GM19240 (cell line): ENCODE data around the gene MED27.

ENCODE experiments used
- DNase-seq: peaks from one replicate; pipeline ENCODE4 v3.0.0; 2011; ENCODE audit warnings: low spot score; ENCODE audit not compliant: insufficient read length

The MED27 gene

DNA sequence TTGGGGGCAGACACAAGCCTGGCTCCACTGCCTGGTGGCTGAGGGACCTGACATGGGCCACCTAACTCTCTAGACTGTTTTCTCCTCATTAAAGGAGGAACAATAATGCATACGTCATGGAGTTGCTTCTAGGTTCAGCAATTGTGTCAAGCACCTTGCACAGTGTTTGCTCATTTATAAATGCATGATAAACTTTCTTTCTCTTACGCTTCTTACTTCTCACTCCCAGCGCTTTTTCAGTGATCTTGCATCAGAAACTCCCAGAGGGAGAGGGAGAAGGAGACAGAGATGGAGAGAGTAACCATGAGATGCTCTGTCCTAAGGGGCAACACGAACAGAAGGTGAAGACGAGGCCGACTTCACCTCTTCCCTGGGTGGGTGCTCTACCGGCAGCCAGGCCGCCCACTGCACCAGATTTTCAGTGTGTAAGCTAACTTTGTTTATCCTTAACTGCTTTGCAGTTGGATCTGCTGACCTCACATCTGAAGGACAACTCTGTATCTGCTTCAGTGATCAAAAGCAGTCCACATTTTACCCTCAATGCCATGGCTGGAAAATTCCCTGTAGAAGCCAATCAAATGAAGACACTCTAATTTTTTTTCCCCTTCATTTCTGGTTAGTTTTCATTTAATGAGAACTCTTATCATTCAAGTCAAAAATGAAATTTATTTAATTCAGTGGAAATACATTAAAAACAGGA, 35.3 kb downstream of the MED27 start:
- DNase-seq = no peak

DNA sequence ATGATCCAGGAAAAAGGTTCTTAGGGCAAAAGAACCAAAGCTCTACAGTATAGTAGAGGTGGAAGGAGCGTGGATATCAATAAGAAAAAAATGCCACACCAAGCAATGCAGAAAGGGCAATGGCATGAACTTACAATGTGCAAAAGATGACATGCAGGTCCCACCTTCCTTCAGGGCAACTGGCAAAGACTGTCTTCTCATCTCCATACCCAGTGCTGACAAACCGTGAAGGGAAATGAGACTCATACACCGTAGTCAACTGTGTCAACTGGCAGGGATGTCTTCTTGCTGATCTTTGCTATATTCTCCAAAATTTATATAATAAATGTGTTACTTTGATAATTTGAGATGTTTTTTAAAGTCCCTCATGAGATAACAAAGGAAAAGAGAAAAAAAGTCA, 36.0 kb downstream of the MED27 start:
- DNase-seq = no peak

DNA sequence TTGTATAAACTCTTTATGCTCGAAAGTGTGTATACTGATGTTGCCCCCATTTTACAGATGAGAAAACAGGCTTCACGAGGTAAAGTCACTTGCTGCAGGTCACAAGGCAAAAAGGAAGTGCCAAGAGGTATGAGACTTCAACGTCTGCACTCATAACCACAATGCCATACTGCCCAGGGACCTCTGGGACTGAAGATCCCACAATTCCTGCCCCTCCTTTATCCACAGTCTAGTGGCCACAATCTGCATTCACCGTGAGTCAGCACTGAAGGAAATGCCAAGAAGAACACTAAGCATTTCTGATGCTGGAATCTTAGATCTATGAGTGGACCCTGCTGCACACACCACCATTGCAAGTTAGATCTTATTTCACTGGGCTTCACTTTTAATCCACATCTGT, 37.3 kb downstream of the MED27 start:
- DNase-seq = no peak

DNA sequence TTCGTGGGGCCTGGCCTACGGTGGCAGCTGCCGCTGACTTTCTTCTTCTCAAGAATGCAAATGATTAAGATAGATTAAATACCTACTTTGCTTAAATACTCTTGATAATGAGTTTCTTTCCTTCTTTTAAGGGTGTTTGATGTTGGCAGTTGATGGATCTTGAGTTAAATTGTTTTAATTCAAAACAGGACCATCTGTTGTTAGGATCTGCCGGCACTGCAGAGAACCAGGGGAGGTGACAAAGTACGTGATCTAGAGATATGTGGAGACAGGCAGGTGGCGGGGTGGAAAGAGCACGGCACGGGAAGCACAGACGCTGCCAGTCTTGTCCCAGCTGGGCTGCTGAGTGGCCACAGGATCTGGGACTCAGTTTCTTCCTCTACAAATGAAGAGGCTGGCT, 37.9 kb downstream of the MED27 start:
- DNase-seq = no peak

DNA sequence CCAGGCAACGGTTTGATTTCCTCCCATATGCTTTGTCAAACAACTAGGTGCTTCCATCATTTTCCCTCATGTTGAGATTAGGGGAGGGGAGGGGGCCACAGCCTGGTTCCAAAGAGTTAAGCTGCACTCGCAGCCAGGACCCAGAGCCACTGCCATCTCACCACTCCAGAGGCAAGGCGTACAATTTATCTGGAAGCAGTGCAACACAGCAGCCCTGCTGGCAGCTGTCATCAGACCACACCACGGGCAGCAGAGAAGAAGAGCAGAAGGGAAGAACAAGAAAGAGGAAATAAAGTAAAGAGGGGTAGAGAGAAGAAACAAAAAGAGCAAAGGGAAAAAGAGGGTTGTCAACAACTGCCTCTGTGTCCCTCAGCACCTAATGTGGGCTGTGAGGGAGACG, 38.9 kb downstream of the MED27 start:
- no peak for DNase-seq

DNA sequence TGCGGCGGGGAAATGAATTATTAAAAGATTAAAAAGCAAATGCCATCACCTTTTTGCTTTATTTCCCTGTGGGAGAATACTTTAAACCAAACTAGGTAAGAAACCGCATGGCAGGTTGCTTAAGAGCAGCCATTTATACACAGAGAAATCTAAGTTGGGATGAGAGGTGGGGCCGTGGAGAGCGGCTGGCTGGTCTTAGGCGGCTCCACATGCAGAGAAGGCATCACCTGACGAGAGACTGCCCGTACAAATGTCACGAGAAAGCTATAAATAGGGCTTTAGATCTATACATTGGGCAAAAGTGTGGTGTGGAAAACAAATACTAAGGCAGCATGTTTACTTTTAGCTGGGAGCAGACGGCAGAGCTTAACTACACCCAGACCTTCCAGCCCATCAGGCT, 39.4 kb downstream of the MED27 start:
- DNase-seq = no peak

DNA sequence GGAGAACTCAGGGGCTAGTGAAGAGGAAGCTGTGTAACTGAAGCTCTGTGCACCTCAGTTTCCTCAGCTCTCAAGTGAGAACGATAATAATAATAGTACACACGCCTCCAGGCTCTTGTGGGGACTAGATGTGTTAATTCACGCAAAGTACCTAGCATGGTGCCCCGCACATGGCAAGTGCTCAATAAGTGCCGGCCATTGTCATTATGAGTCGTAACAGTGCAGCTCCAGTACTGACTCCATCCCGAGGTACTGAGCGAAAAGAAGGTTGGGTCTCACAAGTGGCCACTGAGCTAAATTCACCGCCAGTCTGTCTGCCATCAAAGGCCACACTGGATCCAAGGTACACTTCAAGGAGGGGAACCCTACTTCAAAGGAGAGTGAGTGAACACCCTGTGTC, 40.4 kb downstream of the MED27 start:
- DNase-seq = no peak

DNA sequence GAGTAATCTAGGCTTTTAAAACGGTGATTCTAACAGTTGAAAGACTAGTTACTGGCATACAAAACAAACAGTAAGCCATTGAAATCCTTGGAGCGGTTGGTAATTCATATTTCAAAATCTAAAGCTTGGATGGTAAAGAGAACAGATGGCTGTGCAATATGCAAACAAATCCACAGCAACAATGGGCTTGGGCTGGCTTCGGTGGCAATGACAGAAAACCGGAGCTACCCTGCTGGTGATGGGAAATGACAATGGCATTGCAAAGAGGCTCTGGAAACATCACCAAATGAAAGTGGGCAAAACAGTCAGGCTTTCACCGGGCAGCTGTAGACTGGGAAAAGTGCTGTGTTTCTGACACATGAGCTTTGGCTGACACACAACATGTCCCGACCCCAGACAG, 42.2 kb downstream of the MED27 start:
- DNase-seq = no peak

DNA sequence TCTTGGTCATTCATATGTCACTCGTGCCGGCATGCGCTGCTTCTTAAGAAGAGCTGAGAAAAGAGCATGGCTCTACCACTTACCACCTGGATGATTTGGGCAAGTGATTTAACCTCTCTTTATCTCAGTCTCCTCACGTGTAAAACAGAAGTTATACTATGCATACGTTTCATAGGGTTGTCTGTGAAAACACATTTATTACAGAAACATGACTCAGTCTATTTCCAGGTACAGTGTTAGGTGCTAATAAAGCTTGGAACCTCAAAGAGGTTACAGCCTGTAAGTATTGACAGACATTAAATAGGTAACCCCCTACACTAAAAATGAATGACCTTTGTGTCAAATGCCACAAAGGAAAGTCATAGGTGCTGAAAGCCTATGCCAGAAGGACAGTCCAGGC, 43.1 kb downstream of the MED27 start:
- DNase-seq = no peak

DNA sequence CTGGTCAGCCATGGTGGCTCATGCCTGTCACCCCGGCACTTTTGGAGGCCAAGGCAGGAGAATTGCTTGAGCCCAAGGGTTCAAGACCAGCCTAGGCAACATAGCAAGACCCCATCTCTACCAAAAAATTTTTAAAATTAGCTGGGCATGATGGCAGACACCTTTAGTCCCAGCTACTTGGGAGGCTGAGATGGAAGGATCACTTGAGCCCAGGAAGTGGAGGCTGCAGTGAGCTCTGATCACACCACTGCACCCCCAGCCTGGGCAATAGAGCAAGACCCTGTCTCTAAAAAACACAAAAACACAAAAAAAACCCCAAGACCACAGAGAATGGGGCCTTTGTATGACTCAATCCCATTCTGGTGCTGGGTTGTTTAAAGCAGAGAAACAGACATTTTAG, 44.0 kb downstream of the MED27 start:
- DNase-seq = no peak

DNA sequence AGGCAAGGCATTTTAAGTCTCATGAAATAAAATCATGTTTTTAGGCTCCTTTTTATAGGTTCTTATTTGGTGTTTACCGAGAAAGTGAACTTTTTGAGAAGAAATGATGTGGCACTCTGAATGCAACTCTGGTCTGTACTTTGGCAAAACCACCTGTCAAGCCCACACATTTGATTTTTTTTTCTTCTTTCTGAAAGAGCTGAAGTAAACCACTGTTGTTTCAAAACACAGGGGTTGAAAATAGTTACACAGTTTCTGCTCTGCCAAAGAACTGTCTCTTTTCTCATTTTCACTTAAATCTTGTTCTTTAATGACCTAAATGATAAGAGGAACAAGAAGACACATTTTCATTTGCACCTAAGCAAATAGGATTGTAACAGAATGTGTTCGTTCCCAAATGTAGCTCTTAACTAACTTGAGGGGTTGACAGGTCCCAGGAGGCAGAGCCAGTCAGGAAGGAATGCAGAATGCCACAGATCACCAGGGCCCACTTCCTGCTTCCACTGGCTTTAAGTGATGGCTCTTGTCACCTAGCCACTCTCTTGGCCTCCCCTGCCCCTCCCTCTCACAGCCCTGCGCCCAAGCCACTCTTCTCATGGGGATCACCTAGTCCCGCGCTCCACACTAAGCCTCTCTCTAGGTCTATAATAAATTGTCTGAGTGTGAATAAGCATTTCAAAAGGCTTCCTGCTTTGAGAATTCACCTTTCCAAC, 47.3 kb downstream of the MED27 start:
- DNase-seq = peak; percentile 25

DNA sequence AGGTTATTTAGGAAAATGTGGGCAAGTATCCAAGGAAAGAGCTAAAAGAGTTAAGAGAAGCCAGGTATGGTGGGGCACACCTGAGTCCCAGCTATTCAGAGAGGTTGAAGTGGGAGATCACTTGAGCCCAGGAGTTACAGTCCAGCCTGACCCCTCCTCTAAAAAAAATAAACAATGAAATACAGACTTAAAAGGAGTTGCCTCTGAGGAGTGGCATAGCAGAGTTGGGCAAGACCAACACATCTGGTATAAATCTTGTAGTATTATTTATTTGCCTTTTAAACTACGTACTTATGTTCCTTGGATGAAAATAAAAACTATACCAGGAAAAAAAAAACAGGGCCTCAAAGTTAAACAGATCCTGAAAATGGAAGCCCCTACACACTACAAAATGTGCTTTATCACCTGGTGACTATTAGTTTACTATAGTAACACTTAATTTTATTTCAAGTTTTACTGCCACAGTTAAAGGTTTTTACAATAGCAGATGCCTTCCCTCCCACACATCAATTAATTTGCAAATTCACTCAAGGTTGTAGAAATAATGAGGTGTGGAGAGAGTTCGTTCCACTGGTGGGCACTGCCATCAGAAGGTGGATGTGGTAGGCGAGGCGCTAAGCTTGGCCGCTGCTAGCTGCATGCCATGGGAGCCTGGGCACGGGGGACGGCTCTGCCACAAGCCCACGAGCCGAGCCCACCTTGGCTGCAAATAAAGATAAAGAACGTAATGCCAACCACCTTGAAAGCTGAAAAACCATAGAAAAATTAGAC, 48.0 kb downstream of the MED27 start:
- no peak for DNase-seq

DNA sequence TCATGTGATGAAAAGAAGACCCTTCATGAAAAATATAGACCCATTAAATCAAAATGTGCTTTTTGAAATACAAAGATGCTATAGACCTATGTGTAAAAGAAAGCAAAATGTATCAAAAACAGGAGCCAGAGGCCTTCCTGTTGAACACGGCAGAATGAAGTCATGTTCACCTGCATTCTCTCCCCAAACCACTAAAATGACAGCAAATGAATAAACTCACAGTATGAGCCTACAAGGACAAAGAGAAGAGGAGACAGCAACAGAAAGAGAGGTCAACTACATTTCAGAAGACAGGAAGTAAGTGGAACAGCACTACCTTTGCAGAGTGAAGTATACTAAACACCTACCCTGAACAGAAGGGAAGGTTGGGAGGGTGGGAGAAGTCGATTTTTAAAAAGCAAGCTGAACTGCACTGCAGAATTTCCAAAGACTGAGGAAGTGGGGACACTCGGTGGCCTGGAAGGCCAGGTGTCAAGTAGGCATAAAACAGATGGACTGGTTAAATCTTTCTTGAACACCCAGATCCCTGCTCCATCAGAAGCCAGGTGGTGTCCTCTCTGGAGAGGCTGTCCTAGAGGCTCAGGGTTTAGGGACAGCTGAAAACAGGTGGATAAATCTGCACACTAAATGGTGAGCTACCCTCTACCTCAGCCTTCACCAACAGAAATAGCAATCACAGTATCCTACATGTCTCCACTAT, 48.9 kb downstream of the MED27 start:
- no peak for DNase-seq

DNA sequence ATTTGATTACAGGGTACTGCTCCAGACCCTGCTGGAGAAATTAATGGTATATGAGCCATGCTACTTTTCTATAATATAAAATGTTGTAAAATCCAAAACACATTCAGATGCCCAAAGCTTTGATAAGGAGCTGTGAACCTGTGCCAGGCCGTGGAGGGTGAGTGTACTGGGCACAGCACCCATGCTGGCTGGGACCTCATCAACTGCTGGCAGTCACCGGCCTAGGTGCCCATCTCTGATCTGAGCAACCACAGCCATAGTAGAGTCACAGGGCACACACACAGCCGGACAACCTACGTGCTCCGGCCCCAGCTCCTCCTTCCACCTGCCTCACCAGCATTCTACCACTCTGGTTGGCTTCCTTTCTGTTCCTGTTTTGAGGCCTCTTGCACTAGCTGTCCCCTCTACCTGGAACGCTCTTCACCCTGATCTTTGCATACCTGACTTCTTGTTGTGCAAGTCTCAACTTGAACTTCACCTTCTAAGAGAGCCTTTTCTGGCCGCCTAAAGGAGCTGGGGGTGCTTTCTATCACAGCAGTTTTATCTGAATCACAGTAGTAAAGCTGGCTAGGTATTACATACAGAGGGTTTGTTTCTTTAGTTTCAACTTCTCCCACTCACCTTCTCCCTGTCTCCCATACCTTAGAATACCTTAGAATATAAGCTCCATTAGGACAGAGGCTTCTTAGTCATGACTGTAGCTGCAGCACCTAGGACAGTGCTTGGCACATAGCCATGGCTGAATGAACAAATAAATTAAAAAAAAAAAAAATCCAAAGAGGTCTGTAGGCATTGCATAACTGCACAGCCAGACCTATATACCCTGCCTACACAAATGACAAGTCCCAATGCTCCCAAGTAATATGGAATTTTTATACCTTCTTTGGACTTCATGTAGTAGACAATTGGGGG, 51.7 kb downstream of the MED27 start:
- no peak for DNase-seq

DNA sequence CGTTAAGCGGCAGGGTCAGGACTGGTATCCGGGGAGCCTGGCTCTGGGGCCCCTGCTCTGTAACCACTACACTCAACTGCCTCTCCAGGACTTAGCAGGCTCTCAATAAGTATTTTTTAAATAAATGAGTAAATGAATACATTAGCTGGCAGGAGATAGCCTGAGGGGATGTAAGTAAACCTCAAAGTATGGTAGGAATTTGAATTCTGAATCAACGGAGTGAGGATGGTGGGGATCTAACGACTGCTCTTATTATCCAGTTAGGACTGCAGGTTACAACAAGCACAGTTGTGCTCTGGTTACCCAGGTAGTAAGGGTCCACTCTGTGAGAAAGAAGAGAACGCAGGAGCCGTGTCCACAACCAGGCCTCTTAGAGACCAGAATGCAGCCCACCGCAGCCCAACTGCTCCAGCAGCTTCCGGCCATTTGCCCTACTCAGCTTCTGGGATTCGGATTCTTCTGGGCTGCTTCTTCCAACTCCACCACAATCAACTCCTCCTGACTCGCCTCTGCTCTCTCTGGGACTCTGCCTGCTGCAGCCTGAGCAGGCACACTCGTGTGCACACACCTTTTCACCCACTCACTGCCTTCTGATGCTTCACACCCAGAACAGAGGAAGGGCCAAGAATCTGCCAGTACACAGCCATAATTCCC, 52.6 kb downstream of the MED27 start:
- no peak for DNase-seq

DNA sequence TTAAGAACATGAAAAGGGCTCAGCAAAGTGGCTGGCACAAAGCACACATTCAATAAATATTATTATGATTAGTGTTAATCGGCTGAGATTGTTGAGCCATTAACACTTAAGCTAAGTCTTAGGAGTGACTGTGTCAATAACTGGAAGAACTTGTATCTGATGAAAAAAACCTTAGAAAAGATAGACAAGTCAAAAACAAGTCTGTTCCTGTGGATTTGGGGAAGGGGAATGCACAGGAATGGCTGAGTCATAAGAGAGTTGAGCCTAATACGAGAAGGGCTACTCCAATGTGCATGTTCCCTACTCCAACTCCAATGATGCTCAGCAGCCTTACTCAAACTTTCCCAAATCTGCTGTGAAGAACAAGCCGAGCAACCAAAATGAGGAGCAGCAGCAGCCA, 53.9 kb downstream of the MED27 start:
- DNase-seq = no peak

DNA sequence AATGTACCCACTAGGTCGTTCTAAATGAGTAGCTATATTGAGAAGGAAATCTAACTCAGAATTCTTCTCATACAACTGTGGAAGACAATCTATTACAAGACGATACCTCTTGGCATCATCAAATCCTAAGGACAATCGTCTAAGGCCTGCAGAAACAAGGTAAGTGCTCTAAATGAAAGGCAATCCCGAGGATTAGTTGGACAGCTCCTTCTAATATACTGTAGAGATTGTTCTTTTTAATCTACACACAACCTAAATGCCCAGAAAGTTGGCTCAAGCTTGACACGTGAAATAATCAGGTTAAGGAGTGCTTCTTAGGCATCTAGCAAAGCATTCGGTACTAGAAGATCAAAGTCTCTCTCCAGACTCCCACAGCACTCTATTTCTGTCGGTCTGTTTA, 55.1 kb downstream of the MED27 start:
- DNase-seq = no peak

DNA sequence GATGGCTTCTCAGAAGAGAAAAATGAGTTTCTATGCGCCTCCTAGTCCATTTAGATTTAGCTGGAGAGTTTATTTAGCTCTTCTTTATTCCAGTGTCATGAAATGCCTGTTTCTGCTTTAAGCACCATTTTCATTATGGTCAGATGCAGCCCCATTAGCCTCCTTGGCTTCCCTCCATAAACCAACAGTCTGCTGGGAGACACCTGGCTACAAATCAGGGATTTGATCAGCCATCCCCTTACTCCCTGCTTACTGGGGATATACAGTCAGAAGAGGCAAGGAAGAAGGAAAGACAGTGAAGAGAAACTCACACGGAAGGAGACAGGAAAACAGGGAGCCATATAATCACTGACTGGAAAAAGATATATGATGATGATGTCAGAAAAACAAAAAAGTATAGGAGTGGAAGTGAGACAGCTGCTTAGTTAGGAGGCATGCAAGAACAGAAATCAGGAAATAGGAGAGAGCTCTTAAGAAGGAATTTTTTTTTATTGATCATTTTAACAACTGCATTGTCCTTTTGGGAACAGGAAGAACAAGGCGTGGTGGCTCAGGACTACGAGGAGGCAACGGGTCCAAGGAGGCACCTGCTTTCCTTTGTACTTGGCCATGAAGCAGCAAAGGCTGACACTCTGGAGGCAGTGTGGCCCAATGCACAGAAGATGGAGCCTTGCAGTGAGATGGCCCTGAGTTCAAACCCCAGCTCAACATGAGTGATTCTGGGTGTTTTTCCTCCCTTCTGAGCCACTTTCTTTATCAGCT, 56.1 kb downstream of the MED27 start:
- no peak for DNase-seq

DNA sequence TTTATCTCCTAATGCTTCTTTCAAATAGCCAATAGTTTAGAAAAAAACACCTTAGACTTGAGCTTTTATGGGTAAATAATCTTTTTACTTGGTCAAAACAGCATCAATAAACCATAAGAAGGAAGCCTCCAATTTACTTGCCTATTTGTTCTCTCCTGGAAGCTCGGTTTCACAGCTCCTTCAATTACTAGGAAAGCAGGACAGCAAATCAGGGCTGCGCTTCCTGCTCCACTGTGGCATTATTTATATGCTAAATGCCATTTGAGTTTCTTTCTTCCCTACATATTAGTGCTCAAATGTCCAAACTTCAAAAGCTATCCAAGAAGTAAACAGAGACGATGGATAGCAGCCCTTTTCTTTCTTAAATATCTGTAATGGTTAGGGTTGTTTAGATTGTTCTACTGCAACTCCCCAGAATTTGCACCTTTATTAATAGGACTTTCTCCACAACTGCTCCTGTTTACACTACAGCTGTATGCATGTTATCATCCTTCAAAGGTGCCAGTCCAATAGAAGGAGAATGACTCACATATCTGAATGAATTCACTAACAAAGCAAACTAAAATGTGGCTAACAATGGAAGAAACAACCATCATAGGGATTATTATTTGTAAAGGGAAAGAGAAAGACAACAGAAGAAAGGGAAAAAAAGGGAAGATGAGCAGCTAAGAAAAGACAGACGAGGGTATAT, 58.7 kb downstream of the MED27 start:
- DNase-seq = no peak
